HG03095 (cell line): ENCODE results near the gene SALL2.

ENCODE experiments used
- ATAC-seq: cut with Tn5 transposase; IDR thresholded peaks from one replicate; pipeline ENCODE4 v1.9.1; 2021; ENCODE audit warnings: moderate library complexity; ENCODE audit not compliant: unreplicated experiment

SALL2 gene

GRCh38 chr14:21494902-21495762 lies 31.0 kb downstream of the SALL2 start:
- ATAC-seq, result no peak

- ATAC-seq, result no peak
These were observed 39.5 kb downstream of the SALL2 start for GRCh38 chr14:21486640-21487087.

- peak; percentile 100 for ATAC-seq
These were observed 49.0 kb downstream of the SALL2 start, which contains the start of the genes RAB2B and TOX4 for GRCh38 chr14:21476925-21477681. Gene RAB2B, minus strand, starts transcription at chr14:21476959. Its CDS starts 87 bp downstream, at chr14:21476872. Gene TOX4, plus strand, starts transcription at chr14:21477195. Its CDS starts 84 bp downstream, at chr14:21477279.

- ATAC-seq, result peak; percentile 27
These were observed 49.6 kb downstream of the SALL2 start for GRCh38 chr14:21476523-21476924.

DNA sequence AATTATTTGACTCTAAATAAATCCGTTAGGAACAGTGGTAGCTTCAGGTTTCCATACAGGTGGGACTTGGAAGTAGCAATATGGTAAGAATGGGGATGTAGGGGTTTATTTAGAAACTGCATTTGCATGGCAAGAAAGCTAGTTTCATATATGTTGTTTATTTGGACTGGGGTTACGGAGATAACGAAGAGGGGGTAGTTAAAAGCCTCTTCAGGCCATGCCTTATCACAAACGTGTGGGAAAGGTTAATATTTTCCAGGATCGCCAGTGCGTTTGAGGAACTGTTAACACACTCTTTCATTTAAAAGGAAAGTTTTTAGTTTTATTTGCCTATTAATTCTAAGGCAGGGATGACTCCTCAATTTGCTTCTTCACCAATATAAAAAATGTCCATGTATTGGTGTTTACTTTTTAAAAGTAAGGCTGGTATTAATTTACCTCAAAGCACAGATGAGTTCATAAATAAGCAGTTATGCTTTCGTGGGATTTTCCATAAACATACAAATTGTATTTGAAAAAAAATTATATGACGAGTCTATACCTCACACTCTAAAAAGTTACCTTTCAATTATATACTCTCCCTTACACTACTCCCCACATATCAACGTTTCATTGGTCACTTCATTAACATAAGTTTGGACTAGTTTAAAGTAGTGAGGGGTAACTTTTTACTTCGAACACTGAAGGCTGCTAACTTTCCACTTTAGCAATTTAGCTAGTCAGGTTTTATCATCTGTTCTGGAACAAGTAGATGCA lies 50.2 kb downstream of the SALL2 start:
- ATAC-seq, result no peak
